Measurements from ENCODE around the gene REM2.

The REM2 gene

DNA sequence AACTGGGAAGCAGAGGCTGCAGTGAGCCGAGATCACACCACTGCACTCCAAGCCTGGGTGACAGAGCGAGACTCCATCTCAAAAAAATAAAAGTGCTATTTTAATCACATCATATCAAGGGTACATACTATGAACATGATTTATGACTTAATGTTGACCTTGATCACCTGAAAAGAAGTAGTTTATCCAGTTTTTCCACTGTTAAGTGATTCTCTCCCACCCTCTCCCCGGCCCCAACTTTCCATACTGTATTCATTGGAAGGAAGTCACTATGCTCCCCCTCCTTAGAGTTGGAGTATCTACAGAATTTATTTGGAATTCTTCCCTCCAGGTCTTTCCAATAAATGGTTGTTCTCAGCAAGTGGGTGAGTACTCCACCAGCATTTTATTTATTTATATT, 49.1 kb downstream of the REM2 start:
- no peak for DNase-seq

DNA sequence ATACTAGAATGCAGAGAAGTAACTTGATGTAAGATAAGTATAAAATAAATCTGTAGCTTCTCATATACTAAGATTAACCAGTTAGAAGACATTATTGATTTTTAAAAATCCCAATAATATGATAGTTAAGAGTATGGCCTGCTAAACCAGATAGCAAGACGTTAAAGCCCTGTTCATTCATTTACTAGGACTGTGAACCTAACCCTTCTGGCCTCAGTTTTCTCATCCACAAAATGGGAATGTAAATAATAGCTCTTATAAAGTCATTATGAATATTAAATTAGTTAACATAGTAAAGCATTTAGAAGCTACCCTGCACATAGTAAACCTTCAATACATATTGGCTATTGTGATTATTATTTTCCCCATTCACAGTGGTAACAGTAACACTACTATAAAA, 52.1 kb downstream of the REM2 start:
- DNase-seq, result no peak

Measured in CD4-positive, alpha-beta T cell treated with Interleukin-10 for 1 hour (primary cell).